ENCODE data around the gene RAB31. TPM values are rescaled to one million over a fixed set of nuclear protein-coding genes. Genes with fewer than 3 reads are reported as not detected.

Gene RAB31
- polyA plus RNA-seq, 1 donor (not counting 4 experiments of a cell fraction or from before 2014, with no cell fraction given): 47.0 TPM

DNA sequence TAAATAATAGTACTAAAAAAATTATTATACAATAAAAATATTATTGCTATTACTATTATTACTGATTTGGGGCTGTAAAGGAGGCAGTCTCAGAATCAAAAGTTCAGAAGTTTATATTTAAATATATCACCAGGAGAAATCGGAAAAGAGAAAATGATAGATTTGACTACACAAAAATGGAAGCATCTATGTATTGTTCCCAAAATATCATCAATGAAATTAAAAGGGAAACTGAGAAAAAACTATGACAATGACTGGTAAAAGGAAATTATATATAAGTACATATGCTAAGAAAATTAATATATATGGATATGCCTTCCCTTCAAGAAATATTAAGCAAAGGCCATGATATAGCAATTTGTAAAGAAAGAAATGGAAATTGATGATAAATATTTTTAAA lies 170.0 kb downstream of the RAB31 start:
- H4K20me1 ChIP-seq (ENCODE audit: control insufficient read depth, extremely low read depth, insufficient read depth, low read length): no peaks in the 10 kb centered on the region
- no peaks in the 10 kb centered on the region for H3K9me3 ChIP-seq (ENCODE audit: control insufficient read depth, low read depth, low read length)
- H3K4me3 ChIP-seq (ENCODE audit: control insufficient read depth in 2 of 3, extremely low read depth in 1 of 3, insufficient read depth in 2 of 3, low read depth in 1 of 3, low read length in 3 of 3): no peak overlapping the region
- DNase-seq (ENCODE audit: low read depth, low spot score): no peak
- peaks cover 22% of the 10 kb centered on the region for H3K4me1 ChIP-seq (ENCODE audit: control insufficient read depth, extremely low read depth, insufficient read depth, low read length)
- H3K27ac ChIP-seq (ENCODE audit: control insufficient read depth, insufficient read depth, low read length): peak overlapping the region; percentile 77
- H3K36me3 ChIP-seq (ENCODE audit: control insufficient read depth in 2 of 2, extremely low read depth in 1 of 2, insufficient read depth in 2 of 2, low read length in 2 of 2): no peaks in the 10 kb centered on the region
- TF ChIP-seq, protein P1, sequence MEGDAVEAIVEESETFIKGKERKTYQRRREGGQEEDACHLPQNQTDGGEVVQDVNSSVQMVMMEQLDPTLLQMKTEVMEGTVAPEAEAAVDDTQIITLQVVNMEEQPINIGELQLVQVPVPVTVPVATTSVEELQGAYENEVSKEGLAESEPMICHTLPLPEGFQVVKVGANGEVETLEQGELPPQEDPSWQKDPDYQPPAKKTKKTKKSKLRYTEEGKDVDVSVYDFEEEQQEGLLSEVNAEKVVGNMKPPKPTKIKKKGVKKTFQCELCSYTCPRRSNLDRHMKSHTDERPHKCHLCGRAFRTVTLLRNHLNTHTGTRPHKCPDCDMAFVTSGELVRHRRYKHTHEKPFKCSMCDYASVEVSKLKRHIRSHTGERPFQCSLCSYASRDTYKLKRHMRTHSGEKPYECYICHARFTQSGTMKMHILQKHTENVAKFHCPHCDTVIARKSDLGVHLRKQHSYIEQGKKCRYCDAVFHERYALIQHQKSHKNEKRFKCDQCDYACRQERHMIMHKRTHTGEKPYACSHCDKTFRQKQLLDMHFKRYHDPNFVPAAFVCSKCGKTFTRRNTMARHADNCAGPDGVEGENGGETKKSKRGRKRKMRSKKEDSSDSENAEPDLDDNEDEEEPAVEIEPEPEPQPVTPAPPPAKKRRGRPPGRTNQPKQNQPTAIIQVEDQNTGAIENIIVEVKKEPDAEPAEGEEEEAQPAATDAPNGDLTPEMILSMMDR (optimal IDR thresholded peaks at IDR 0.05 in 1 of 3, IDR thresholded peaks at IDR 0.05 in 1 of 3, conservative IDR thresholded peaks at IDR 0.05 in 1 of 3; ENCODE audit: extremely low read depth in 1 of 3, insufficient read depth in 2 of 3, low read length in 3 of 3): no peak
- no peak for TF ChIP-seq EZH2 (IDR thresholded peaks at IDR 0.05; ENCODE audit: low read length)
- no peak overlapping the region for H2AFZ ChIP-seq (ENCODE audit: control insufficient read depth, low read length)
- no peaks in the 10 kb centered on the region for H3K9me1 ChIP-seq (ENCODE audit: control insufficient read depth, extremely low read depth, insufficient read depth, low read length)
- no peak overlapping the region for H3K4me2 ChIP-seq (ENCODE audit: control insufficient read depth, extremely low read depth, insufficient read depth, low read depth, low read length)
- H3K27me3 ChIP-seq (ENCODE audit: control insufficient read depth, extremely low read depth, insufficient read depth, low read length): no peaks in the 10 kb centered on the region
- no peak for FAIRE-seq
- no peaks in the 10 kb centered on the region for H3K79me2 ChIP-seq (ENCODE audit: control insufficient read depth, insufficient read depth, low read length)
- H3K9ac ChIP-seq (ENCODE audit: control insufficient read depth, extremely low read depth, insufficient read depth, low read length): no peak overlapping the region
- dilution Hi-C loops (cut with MboI; ENCODE audit: extremely low pct_ligation_motif_present, low sequenced_read_pairs): no loop called here

DNA sequence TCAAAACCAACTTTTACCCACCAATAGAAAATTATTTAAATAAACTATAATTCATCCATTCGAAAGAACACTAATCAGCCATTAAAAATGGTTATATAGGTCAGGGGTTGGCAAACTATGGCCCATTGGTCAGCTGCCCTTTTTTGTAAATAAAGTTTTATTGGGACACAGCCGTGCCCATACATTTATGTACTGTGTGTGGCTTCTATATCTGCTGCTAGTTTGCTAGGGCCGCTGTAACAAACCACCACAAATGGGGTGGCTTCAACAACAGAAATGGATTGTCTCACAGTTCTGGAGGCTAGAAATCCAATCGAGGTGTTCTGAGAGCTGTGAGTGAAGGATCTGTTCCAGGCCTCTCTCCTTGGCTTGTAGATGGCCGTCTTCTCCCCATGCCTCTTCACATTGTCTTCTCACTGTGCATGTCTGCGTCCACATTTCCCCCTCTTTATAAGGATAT lies 170.7 kb downstream of the RAB31 start:
- no peak for FAIRE-seq
- no peak overlapping the region for H3K27ac ChIP-seq (ENCODE audit: control insufficient read depth, insufficient read depth, low read length)

More for the DNA sequence above, 170.7 kb downstream of the RAB31 start:
- H3K4me1 ChIP-seq (ENCODE audit: control insufficient read depth, extremely low read depth, insufficient read depth, low read length): peaks cover 22% of the 10 kb centered on the region
- H3K9ac ChIP-seq (ENCODE audit: control insufficient read depth, extremely low read depth, insufficient read depth, low read length): no peak overlapping the region
- no peaks in the 10 kb centered on the region for H3K9me3 ChIP-seq (ENCODE audit: control insufficient read depth, low read depth, low read length)
- no peak for DNase-seq (ENCODE audit: low read depth, low spot score)
- no peaks in the 10 kb centered on the region for H3K79me2 ChIP-seq (ENCODE audit: control insufficient read depth, insufficient read depth, low read length)
- H3K9me1 ChIP-seq (ENCODE audit: control insufficient read depth, extremely low read depth, insufficient read depth, low read length): no peaks in the 10 kb centered on the region
- H2AFZ ChIP-seq (ENCODE audit: control insufficient read depth, low read length): no peak overlapping the region
- no peaks in the 10 kb centered on the region for H4K20me1 ChIP-seq (ENCODE audit: control insufficient read depth, extremely low read depth, insufficient read depth, low read length)
- no peaks in the 10 kb centered on the region for H3K27me3 ChIP-seq (ENCODE audit: control insufficient read depth, extremely low read depth, insufficient read depth, low read length)
- dilution Hi-C loops (cut with MboI; ENCODE audit: extremely low pct_ligation_motif_present, low sequenced_read_pairs): no loop called here
- no peak overlapping the region for H3K4me3 ChIP-seq (ENCODE audit: control insufficient read depth in 2 of 3, extremely low read depth in 1 of 3, insufficient read depth in 2 of 3, low read depth in 1 of 3, low read length in 3 of 3)
- TF ChIP-seq, protein P1 (optimal IDR thresholded peaks at IDR 0.05 in 1 of 3, IDR thresholded peaks at IDR 0.05 in 1 of 3, conservative IDR thresholded peaks at IDR 0.05 in 1 of 3; ENCODE audit: extremely low read depth in 1 of 3, insufficient read depth in 2 of 3, low read length in 3 of 3): no peak
- TF ChIP-seq EZH2 (IDR thresholded peaks at IDR 0.05; ENCODE audit: low read length): no peak
- H3K36me3 ChIP-seq (ENCODE audit: control insufficient read depth in 2 of 2, extremely low read depth in 1 of 2, insufficient read depth in 2 of 2, low read length in 2 of 2): no peaks in the 10 kb centered on the region
- no peak overlapping the region for H3K4me2 ChIP-seq (ENCODE audit: control insufficient read depth, extremely low read depth, insufficient read depth, low read depth, low read length)

Data from keratinocyte (primary cell).